ENCODE measurements around the gene CDH23. TPM values are rescaled to one million over a fixed set of nuclear protein-coding genes. Genes with fewer than 3 reads are reported as not detected.

CDH23 gene
- total RNA-seq, 1 experiment from 2014 or later = not detected

DNA sequence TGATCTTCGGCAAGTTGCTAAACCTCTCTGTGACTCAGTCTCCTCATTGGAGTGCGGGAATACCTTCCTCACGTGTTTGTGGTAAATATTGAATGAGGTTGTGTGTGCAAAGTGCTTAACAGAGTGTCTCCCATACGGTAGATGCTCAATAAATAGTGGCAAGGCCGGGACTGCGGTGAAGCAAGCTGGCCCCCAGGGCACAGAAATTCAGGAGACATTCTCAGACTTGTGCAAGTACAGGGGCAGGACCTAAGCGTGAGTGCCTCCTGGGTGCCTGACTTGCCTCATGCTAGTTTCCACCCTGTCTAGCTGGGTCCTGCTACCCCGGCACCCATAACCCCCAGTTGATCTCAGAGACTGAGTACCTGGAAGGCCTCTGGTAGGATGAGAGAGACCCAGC, 97.8 kb downstream of the CDH23 start:
- Histone ChIP-seq H3K9ac (ENCODE audit: low read length) (no peak overlapping the region), H4K20me1 (ENCODE audit: low read length) (no peaks in the 10 kb centered on the region), H3K36me3 (ENCODE audit: low read depth, low read length) (no peaks in the 10 kb centered on the region), H3K4me1 (ENCODE audit: insufficient read depth, low read length) (no peaks in the 10 kb centered on the region), H3K27ac (ENCODE audit: low read length) (no peak overlapping the region), H3K9me3 (ENCODE audit: low read length) (no peaks in the 10 kb centered on the region), H3K27me3 (ENCODE audit: low read length) (peaks cover 21% of the 10 kb centered on the region), H3K79me2 (ENCODE audit: low read length) (no peaks in the 10 kb centered on the region), H3K4me3 (ENCODE audit: low read length) (no peak overlapping the region), H3F3A (ENCODE audit: low read length, unreplicated experiment) (no peaks in the 10 kb centered on the region), H3K4me2 (ENCODE audit: low read length) (no peak overlapping the region), H2AFZ (ENCODE audit: low read length) (no peak overlapping the region), H3K9me2 (replicated peaks; ENCODE audit: low read length) (no peaks in the 10 kb centered on the region)
- no TSS peak for BruUV-seq (replicated peaks)
- TF ChIP-seq EZH2phosphoT487 (IDR thresholded peaks at IDR 0.05; ENCODE audit: borderline replicate concordance, low read length) (no peak), EZH2 (IDR thresholded peaks at IDR 0.05; ENCODE audit: low read length, unreplicated experiment) (no peak)
- TF ChIP-seq, protein P1, sequence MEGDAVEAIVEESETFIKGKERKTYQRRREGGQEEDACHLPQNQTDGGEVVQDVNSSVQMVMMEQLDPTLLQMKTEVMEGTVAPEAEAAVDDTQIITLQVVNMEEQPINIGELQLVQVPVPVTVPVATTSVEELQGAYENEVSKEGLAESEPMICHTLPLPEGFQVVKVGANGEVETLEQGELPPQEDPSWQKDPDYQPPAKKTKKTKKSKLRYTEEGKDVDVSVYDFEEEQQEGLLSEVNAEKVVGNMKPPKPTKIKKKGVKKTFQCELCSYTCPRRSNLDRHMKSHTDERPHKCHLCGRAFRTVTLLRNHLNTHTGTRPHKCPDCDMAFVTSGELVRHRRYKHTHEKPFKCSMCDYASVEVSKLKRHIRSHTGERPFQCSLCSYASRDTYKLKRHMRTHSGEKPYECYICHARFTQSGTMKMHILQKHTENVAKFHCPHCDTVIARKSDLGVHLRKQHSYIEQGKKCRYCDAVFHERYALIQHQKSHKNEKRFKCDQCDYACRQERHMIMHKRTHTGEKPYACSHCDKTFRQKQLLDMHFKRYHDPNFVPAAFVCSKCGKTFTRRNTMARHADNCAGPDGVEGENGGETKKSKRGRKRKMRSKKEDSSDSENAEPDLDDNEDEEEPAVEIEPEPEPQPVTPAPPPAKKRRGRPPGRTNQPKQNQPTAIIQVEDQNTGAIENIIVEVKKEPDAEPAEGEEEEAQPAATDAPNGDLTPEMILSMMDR (conservative IDR thresholded peaks at IDR 0.05; ENCODE audit: low read depth, low read length) = no peak
- intact Hi-C loops (cut with micrococcal nuclease) = no loop called here
- ChIA-PET CTCF (no interaction called here), POLR2A (ENCODE audit: unreplicated experiment) (no interaction called here)
- ATAC-seq (no peak), DNase-seq (no peak)

DNA sequence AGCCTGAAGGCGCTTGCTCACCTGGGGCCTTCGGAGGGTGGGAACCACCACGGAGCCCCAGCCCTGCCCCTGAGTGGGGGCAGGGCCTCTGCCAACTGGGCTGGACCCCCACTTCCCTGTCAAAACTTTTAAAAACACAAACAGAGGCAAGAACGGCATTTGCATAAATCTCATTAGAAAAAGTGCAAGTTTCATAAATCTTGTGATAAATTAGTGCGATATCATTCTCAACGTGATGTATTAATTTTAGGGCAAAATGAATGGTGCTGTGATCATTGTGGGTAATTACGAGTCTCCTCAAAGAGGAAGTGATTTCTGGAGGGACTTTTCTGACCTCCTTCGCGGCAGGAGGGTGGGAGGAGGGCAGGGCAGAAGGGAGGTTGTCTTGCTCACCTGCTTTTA, 98.3 kb downstream of the CDH23 start:
- no peak overlapping the region for H3K9ac ChIP-seq (ENCODE audit: low read length)
- no peaks in the 10 kb centered on the region for H3K9me2 ChIP-seq (replicated peaks; ENCODE audit: low read length)
- BruUV-seq (replicated peaks) = no TSS peak
- POLR2A ChIA-PET (ENCODE audit: unreplicated experiment) = no interaction called here
- ATAC-seq (no peak), DNase-seq (no peak)
- intact Hi-C loops (cut with micrococcal nuclease) = no loop called here
- H4K20me1 ChIP-seq (ENCODE audit: low read length) = no peaks in the 10 kb centered on the region
- CTCF ChIA-PET = no interaction called here
- no peak overlapping the region for H2AFZ ChIP-seq (ENCODE audit: low read length)
- H3K4me3 ChIP-seq (ENCODE audit: low read length) = no peak overlapping the region
- no peak for TF ChIP-seq EZH2 (IDR thresholded peaks at IDR 0.05; ENCODE audit: low read length, unreplicated experiment)
- TF ChIP-seq EZH2phosphoT487 (IDR thresholded peaks at IDR 0.05; ENCODE audit: borderline replicate concordance, low read length) = no peak
- TF ChIP-seq, protein P1 (conservative IDR thresholded peaks at IDR 0.05; ENCODE audit: low read depth, low read length) = no peak
- no peak overlapping the region for H3K27ac ChIP-seq (ENCODE audit: low read length)
- no peaks in the 10 kb centered on the region for H3K9me3 ChIP-seq (ENCODE audit: low read length)
- no peaks in the 10 kb centered on the region for H3K79me2 ChIP-seq (ENCODE audit: low read length)
- no peaks in the 10 kb centered on the region for H3K4me1 ChIP-seq (ENCODE audit: insufficient read depth, low read length)
- H3K36me3 ChIP-seq (ENCODE audit: low read depth, low read length) = no peaks in the 10 kb centered on the region
- no peaks in the 10 kb centered on the region for H3F3A ChIP-seq (ENCODE audit: low read length, unreplicated experiment)
- H3K27me3 ChIP-seq (ENCODE audit: low read length) = peaks cover 21% of the 10 kb centered on the region
- H3K4me2 ChIP-seq (ENCODE audit: low read length) = no peak overlapping the region

DNA sequence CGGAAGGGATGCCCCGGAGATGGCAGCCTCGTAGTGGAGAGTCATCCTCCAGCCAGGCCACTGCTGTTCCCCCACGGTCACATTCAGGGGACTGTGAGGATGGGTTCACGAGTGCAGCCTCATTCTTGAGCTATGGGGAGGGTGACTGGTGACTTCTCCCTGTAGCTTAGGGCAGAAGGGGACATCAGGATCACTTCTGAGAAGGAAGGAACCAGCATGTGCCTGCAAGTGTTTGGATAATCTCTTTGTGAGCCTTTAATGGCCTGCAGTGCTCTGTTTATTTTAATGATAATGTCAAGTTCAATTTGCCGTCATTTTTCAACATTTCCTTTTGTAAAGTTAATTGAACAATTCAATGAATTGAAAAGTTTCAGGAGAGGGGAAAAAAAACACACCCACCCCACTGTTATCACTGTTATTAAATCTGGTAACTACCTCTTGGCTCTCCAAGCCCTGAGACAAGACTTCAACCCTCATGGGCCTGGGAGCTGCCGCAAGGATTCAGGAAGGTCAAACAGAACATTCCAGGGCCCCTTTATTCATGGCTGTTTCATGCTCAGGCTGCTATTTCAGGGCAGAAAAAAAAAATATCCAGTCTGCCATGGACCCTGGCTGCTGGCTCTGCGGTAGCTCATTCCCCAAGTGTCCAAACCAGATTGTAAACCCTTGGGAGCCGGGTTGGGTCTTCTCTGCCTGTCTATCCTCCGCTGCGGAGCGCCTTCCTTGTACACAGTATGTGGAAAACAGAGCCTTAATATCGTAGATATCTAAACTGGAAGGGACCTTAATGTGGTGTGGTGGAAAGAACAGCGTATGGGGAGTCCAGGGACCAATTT, 100.4 kb downstream of the CDH23 start:
- Histone ChIP-seq H3K4me3 (ENCODE audit: low read length) (no peak overlapping the region), H3F3A (ENCODE audit: low read length, unreplicated experiment) (no peaks in the 10 kb centered on the region), H3K9me2 (replicated peaks; ENCODE audit: low read length) (no peaks in the 10 kb centered on the region), H3K9ac (ENCODE audit: low read length) (no peak overlapping the region), H3K27me3 (ENCODE audit: low read length) (peaks cover 27% of the 10 kb centered on the region), H3K79me2 (ENCODE audit: low read length) (no peaks in the 10 kb centered on the region), H2AFZ (ENCODE audit: low read length) (no peak overlapping the region), H3K36me3 (ENCODE audit: low read depth, low read length) (no peaks in the 10 kb centered on the region), H4K20me1 (ENCODE audit: low read length) (no peaks in the 10 kb centered on the region), H3K4me2 (ENCODE audit: low read length) (no peak overlapping the region), H3K4me1 (ENCODE audit: insufficient read depth, low read length) (no peaks in the 10 kb centered on the region), H3K27ac (ENCODE audit: low read length) (no peak overlapping the region), H3K9me3 (ENCODE audit: low read length) (no peaks in the 10 kb centered on the region)
- no peak for DNase-seq
- POLR2A ChIA-PET (ENCODE audit: unreplicated experiment) = no interaction called here
- TF ChIP-seq, protein P1 (conservative IDR thresholded peaks at IDR 0.05; ENCODE audit: low read depth, low read length) = no peak
- TF ChIP-seq EZH2 (IDR thresholded peaks at IDR 0.05; ENCODE audit: low read length, unreplicated experiment) = no peak
- no peak for TF ChIP-seq EZH2phosphoT487 (IDR thresholded peaks at IDR 0.05; ENCODE audit: borderline replicate concordance, low read length)
- CTCF ChIA-PET = interaction anchor here (0.6 kb wide), 1 partner anchor 220 kb away, joined by 5 read pairs; no protein-coding TSS in a partner anchor
- ATAC-seq = no peak
- BruUV-seq (replicated peaks) = no TSS peak
- intact Hi-C loops (cut with micrococcal nuclease) = no loop called here
